RWPE1 (cell line): Measurements from ENCODE around the gene TRIM28.

ENCODE experiments used
- CTCF ChIA-PET: fragments of 350-600 bp; sonication (Branson Sonifier 250); formaldehyde crosslinking; extraction: SDS; loops from one replicate; lab custom pipeline; 2021; lab: Yijun Ruan, JAX
- POLR2A ChIA-PET: fragments of 400-600 bp; formaldehyde crosslinking; extraction: SDS; loops from one replicate; lab custom pipeline; 2020; ENCODE audit warnings: antibody characterized with exemption; ENCODE audit not compliant: low non-redundant PET; lab: Yijun Ruan, JAX
- DNase-seq: peaks from one replicate; pipeline ENCODE4 v3.0.0; 2012; ENCODE audit warnings: low spot score
- H3K27ac ChIP-seq: fragments of 450-650 bp; 2 replicates; pipeline ENCODE4 v1.5.1; 2017
- CTCF ChIP-seq: fragments of 450-650 bp; conservative IDR thresholded peaks from 2 replicates; pipeline ENCODE4 v1.5.1; 2017; ENCODE audit warnings: low read depth, mild to moderate bottlenecking

Gene TRIM28

DNA sequence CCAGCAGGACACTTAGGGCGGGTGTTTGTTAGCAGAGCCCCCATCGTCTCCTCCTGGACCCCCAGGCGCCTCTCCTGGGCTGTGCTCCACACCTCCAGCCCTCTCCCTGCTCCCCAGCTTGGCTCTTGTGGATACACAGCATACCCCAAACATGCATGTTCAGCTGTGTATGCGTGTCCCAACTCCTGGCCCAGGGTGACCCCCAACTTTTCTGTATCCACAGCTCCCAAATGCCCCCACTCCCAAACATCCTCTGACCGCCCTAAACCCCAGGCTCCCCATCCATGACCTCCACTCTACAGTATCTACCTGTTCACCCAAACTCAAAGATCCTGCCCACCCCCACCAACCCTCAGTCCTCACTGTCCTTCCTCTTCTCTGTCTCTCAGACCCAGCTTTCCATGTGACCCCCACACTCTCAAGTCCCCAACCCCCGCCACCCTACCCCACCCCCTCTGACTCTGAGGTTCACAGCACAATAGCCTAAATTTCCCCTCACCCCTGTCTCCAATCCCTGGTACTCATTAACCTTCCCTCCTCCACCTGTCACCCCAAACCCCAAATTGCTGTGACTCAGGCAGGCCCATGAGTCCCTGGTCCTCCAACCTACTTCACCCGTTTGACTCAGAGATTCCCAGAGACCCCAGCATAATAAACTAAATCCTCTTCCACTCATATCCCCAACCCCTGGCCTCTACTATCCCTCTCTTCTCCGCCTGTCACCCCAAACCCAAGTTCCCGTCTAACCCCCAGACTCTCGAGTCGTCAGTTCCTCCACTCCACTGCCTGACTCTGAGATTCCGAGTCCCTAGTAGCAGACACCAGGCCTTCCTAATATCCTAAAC is 13.6 kb downstream of the TRIM28 start:
- CTCF ChIA-PET, result interaction anchor here (0.7 kb wide), 1 partner anchor 9 kb away, joined by 5 read pairs; no protein-coding TSS in a partner anchor
- peak overlapping the region; percentile 100 for H3K27ac ChIP-seq
- TF ChIP-seq CTCF, result no peak
- POLR2A ChIA-PET, result interaction anchor here (0.9 to 1.2 kb wide), 2 partner anchors 14 kb away, joined by 3 to 4 read pairs; partner anchors contain the start of gene TRIM28
- DNase-seq, result no peak

- POLR2A ChIA-PET, result interaction anchor here (0.9 kb wide), 1 partner anchor 14 kb away, joined by 4 read pairs; the partner anchor contains the start of gene TRIM28
Measured at GRCh38 chr19:58558066-58558622, 14.3 kb downstream of the TRIM28 start, which contains the start of gene UBE2M. Gene UBE2M, minus strand, starts transcription at chr19:58558611. Its CDS starts 230 bp downstream, at chr19:58558381.

DNA sequence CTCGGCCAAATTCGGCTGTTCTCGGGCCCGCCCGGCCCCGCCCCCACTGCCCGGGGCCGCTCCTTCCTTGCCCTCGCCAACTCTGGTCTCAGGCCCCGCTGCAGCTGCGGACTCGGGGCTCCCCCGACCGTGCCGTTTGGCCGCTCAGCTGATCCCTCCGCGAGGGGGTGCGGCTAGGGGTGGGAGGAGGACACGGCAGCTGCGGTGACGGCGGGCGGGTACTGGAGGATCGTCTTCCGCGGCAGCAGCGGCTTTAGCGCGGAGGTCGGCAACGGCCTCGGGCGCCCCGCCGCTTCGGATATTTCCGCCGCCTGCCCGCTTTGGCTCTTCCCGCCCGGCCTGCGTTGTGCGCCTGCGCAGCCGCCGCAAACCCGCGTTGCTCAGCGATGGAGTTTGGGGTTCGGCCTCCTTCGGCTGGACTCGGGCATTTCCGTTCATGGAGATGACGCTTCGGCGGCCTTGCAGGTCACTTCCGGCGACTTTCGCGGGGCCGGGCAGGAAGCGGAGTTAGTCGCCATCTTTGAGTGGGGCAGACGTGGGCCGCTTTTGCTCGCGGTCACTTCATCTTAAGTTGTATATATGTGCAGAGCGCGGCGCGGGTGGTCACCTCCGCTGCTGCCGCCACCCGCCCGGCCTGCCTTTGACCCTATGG is 14.9 kb downstream of the TRIM28 start:
- ChIA-PET POLR2A (interaction anchor here (0.9 to 1.0 kb wide), 2 partner anchors 15 kb away, joined by 4 to 6 read pairs; partner anchors contain the start of gene TRIM28), CTCF (interaction anchor here (0.6 kb wide), 1 partner anchor 40 kb away, joined by 3 read pairs; no protein-coding TSS in a partner anchor)
- TF ChIP-seq CTCF, result no peak
- DNase-seq, result peak; percentile 94
- peak overlapping the region; percentile 100 for H3K27ac ChIP-seq

More at GRCh38 chr19:58558066-58558622, 14.3 kb downstream of the TRIM28 start, which contains the start of gene UBE2M:
- CTCF ChIA-PET, result interaction anchor here (0.6 to 0.7 kb wide), 2 partner anchors 8 to 40 kb away, joined by 3 to 5 read pairs; no protein-coding TSS in a partner anchor
- peak within 1 kb of the TSS; percentile 100 for H3K27ac ChIP-seq
- no peak for DNase-seq
- no peak for TF ChIP-seq CTCF

- DNase-seq, result peak; percentile 98
- peak overlapping the region; percentile 100 for H3K27ac ChIP-seq
- TF ChIP-seq CTCF, result no peak
- POLR2A ChIA-PET, result interaction anchor here (0.6 to 1.0 kb wide), 2 partner anchors 16 to 38 kb away, joined by 5 to 6 read pairs; partner anchors contain the start of gene TRIM28
- CTCF ChIA-PET, result no interaction called here
Measured at GRCh38 chr19:58559275-58560006, 15.6 kb downstream of the TRIM28 start.

DNA sequence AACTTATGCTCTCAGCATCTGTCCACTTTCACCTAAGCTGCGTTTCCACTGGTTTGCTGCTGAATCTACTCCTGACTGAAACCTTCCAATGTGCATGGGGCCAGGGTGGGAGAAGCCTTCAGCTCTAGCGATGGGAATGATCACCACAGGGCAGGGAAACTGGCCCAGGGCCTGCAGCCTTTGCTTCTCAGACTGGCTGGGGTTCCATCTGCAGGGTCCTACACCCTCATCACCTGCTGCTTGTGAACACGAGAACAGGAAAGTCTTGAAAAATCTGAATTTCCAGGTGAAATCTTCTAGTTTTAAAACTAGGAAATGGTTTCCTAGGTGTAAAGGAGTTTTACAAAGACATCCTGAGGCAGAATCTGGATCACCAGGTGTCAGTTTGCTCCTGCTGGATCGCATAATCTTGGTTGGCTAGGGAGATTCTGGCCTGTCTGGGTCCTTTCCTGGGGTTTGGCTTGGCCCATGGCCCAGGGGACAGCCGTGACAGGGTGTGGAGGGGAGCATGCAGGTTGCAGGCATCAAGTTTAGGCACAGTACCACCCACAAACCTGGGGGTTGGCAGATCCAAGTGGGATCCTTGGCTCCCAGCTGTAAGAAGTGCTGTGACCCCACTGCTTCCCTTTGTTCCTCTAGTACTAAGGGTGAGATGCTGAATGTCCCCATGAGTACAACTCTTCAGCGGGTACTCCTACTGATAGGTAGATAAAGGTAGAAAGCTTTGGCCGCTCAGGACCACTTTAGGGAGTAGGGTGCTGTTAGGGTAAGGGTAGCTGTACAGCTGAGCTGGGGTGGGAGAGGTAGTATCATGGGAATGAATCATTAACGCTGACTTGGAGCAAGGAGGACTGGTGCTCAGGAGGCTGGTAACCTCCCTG is 16.4 kb downstream of the TRIM28 start:
- ChIA-PET POLR2A (interaction anchor here (0.6 to 1.0 kb wide), 2 partner anchors 16 to 39 kb away, joined by 5 to 6 read pairs; partner anchors contain the start of gene TRIM28), CTCF (no interaction called here)
- DNase-seq, result no peak
- TF ChIP-seq CTCF, result no peak
- H3K27ac ChIP-seq, result peak overlapping the region; percentile 100
